ENCODE results near the gene LRRFIP1.
"Not testable (repeated sequence)": the region's sequence is repeated elsewhere in the genome, so short reads cannot be mapped to it uniquely, and the experiment has no call there.

LRRFIP1 gene

GRCh38 chr2:237744613-237745249 lies 117.3 kb downstream of the LRRFIP1 start:
- peak; percentile 68 to 79 for DNase-seq (ENCODE audit: low read depth in 2 of 2)
- peak; percentile 98 for TF ChIP-seq CTCF (IDR thresholded peaks at IDR 0.05; ENCODE audit: low read depth, low read length)
- H3K4me3 ChIP-seq (replicated peaks in 1 of 2; ENCODE audit: low read depth in 2 of 2, low read length in 2 of 2): no peak overlapping the region

- H3K4me3 ChIP-seq (replicated peaks in 1 of 2; ENCODE audit: low read depth in 2 of 2, low read length in 2 of 2): no peak overlapping the region
- DNase-seq (ENCODE audit: low read depth in 2 of 2): no peak
- TF ChIP-seq CTCF (IDR thresholded peaks at IDR 0.05; ENCODE audit: low read depth, low read length): no peak
These were observed 117.8 kb downstream of the LRRFIP1 start for GRCh38 chr2:237745250-237745613.

GRCh38 chr2:237746302-237747080 lies 119.1 kb downstream of the LRRFIP1 start:
- no peak for DNase-seq (ENCODE audit: low read depth in 2 of 2)
- no peak for TF ChIP-seq CTCF (IDR thresholded peaks at IDR 0.05; ENCODE audit: low read depth, low read length)
- H3K4me3 ChIP-seq (replicated peaks in 1 of 2; ENCODE audit: low read depth in 2 of 2, low read length in 2 of 2): no peak overlapping the region

GRCh38 chr2:237747189-237747588 lies 119.8 kb downstream of the LRRFIP1 start:
- no peak for TF ChIP-seq CTCF (IDR thresholded peaks at IDR 0.05; ENCODE audit: low read depth, low read length)
- no peak for DNase-seq (ENCODE audit: low read depth in 2 of 2)
- H3K4me3 ChIP-seq (replicated peaks in 1 of 2; ENCODE audit: low read depth in 2 of 2, low read length in 2 of 2): no peak overlapping the region

GRCh38 chr2:237749002-237749401 lies 121.6 kb downstream of the LRRFIP1 start:
- no peak for TF ChIP-seq CTCF (IDR thresholded peaks at IDR 0.05; ENCODE audit: low read depth, low read length)
- no peak overlapping the region for H3K4me3 ChIP-seq (replicated peaks in 1 of 2; ENCODE audit: low read depth in 2 of 2, low read length in 2 of 2)
- no peak for DNase-seq (ENCODE audit: low read depth in 2 of 2)

GRCh38 chr2:237749961-237750360 lies 122.6 kb downstream of the LRRFIP1 start:
- no peak for TF ChIP-seq CTCF (IDR thresholded peaks at IDR 0.05; ENCODE audit: low read depth, low read length)
- no peak overlapping the region for H3K4me3 ChIP-seq (replicated peaks in 1 of 2; ENCODE audit: low read depth in 2 of 2, low read length in 2 of 2)
- DNase-seq (ENCODE audit: low read depth in 2 of 2): no peak

- not testable (repeated sequence) for H3K4me3 ChIP-seq (replicated peaks in 1 of 2; ENCODE audit: low read depth in 2 of 2, low read length in 2 of 2); DNase-seq (ENCODE audit: low read depth in 2 of 2)
These were observed 123.1 kb downstream of the LRRFIP1 start for GRCh38 chr2:237750441-237750840.

Measured in cardiac fibroblast (primary cell).